Measurements from ENCODE around the gene WNT4.

Gene WNT4

GRCh38 chr1:22127248-22127647 lies 15.6 kb downstream of the WNT4 start:
- H3K9me3 Mint-ChIP-seq: no peaks in the 10 kb centered on the region
- H3K4me3 Mint-ChIP-seq: no peak overlapping the region
- no peak overlapping the region for H3K27ac Mint-ChIP-seq
- no peaks in the 10 kb centered on the region for H3K4me1 Mint-ChIP-seq
- H3K36me3 Mint-ChIP-seq: no peaks in the 10 kb centered on the region
- no peaks in the 10 kb centered on the region for H3K27me3 Mint-ChIP-seq

DNA sequence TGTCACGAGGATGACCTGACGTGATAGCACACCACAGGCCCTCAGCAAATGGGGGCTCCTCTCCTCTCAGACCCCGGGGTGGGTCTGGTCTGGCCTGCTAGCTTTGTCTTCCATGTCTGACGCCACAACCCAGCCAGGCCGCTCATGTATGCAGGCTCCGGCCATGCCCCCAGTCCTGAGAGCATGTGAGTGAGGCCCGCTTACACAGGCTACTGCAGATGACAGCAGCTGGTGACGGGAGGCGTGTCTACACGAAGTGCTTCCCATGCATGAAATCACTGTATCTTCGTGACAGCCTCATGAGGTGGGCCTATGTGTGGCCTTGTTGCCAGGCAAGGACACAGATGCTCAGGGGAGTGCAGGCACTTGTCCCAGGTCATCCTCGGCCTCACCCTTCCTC lies 16.4 kb downstream of the WNT4 start:
- Mint-ChIP-seq H3K27me3 (no peaks in the 10 kb centered on the region), H3K36me3 (no peaks in the 10 kb centered on the region), H3K4me3 (no peak overlapping the region), H3K27ac (no peak overlapping the region), H3K9me3 (no peaks in the 10 kb centered on the region), H3K4me1 (no peaks in the 10 kb centered on the region)

DNA sequence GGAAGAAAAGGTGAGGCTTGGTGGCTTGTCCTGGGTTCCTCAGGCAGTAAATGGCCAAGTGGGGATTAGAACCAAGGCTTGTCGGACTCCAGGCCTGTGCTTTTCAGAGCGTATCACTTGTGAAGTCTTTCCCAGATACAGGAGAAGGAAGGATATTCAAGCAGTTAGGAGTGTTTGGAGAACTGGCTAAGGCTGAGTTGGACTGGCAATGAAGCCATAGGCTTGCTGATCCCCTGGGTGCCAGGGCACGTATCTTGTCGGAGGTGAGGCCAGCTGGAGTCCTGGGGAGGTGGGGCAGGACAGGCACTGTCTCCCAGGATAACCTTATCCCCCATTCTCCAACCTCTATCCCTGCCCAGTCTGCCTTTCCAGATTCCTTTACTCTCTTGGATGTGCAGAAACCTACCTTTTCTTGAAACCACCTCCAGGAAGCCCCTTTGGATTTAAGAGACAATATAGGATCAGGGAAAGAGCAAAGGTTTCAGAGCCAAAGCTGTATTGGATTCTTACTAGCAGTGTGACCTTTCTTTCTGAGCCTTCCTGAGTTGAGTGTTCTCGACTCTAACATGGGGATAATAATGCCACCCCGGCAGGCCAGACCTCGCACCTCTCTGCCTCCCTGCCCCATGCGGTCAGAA lies 18.2 kb downstream of the WNT4 start:
- no peak overlapping the region for H3K4me3 Mint-ChIP-seq
- H3K27me3 Mint-ChIP-seq: no peaks in the 10 kb centered on the region
- H3K36me3 Mint-ChIP-seq: no peaks in the 10 kb centered on the region
- H3K4me1 Mint-ChIP-seq: no peaks in the 10 kb centered on the region
- H3K9me3 Mint-ChIP-seq: no peaks in the 10 kb centered on the region
- H3K27ac Mint-ChIP-seq: no peak overlapping the region

- H3K27ac Mint-ChIP-seq: no peak overlapping the region
- no peaks in the 10 kb centered on the region for H3K27me3 Mint-ChIP-seq
- H3K36me3 Mint-ChIP-seq: no peaks in the 10 kb centered on the region
- H3K4me3 Mint-ChIP-seq: no peak overlapping the region
- no peaks in the 10 kb centered on the region for H3K9me3 Mint-ChIP-seq
- peaks cover 2% of the 10 kb centered on the region for H3K4me1 Mint-ChIP-seq
Measured at GRCh38 chr1:22123901-22124404, 18.9 kb downstream of the WNT4 start.

DNA sequence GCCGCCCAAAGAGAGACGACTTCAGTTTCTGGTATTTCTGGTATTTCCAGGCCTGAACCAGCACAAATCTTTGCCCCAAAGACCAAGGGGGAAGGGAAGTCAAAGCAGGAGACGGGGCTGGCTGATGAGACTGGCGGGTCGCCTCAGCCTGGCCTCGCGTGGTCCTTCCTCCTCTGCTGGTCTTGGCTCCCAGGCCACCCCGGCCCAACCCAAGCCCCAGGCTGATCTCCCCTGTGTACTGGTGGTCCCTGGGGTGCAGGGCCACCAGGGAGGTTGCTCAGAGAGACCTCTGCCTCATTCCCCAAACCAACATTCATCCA lies 19.9 kb downstream of the WNT4 start:
- Mint-ChIP-seq H3K36me3 (no peaks in the 10 kb centered on the region), H3K27me3 (no peaks in the 10 kb centered on the region), H3K9me3 (no peaks in the 10 kb centered on the region), H3K4me3 (no peak overlapping the region), H3K4me1 (peaks cover 5% of the 10 kb centered on the region), H3K27ac (no peak overlapping the region)

DNA sequence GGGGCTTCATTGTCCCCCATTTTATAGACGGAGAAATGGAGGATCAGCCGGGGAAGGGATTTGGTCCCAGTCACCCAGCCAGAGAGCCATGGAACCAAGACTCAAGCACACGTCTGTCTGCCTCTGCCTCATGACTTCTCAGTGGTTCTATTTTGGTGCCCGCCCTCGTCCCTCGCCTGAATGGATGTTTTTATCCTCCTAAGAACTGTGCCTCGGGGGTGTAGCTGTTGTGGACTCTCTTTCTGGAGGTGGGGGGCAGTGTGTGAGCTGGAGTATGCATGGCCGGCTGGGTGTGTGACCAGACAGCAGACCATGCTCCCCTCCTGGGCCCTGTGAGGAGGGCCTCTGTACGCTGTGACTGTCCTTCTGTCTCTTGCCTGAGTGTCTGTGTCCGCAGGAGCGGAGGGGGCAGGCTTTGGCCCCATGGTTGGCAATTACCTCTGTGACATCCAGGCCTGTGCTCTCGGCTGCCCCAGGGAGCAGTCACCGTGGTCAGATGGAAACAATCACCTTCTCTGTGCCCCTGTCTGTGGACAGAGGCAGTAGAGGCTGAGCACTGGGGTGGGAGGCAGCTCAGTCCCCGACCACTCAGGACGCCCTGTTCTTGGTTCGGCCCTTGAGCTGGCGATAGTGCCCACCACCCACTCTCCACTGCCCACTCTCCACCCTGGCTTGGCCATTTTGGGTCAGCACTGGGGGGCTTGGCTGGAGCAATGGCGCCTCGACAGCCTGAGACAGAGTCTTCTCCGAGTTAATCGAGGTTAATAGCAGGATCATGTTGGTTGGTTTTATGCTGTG lies 20.4 kb downstream of the WNT4 start:
- no peaks in the 10 kb centered on the region for H3K9me3 Mint-ChIP-seq
- no peak overlapping the region for H3K4me3 Mint-ChIP-seq
- H3K4me1 Mint-ChIP-seq: peaks cover 5% of the 10 kb centered on the region
- H3K27me3 Mint-ChIP-seq: no peaks in the 10 kb centered on the region
- H3K36me3 Mint-ChIP-seq: no peaks in the 10 kb centered on the region
- no peak overlapping the region for H3K27ac Mint-ChIP-seq

DNA sequence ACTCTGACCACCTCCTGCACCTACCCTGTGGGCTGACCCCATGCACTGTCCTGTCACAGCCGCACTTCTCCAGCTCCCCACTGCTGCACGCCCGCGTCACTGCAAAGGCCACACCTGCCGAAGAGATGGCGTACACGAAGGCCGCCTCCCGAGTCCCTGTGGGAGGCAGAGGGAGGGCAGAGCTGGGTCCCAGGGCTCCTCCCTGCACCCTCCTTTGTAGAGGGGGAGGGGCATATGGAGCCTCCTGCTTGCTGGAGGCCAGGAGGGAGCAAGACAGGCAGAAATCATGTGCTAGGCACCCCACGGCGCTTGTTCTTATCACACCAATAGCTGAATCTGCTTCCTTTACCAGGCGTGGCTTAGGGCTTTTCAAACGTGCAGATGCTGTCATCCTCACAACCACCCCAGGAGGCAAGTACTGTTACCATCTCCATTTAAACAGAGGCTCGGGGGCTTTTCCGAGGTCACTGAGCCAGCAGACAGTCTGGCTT lies 21.4 kb downstream of the WNT4 start:
- peaks cover 3% of the 10 kb centered on the region for H3K36me3 Mint-ChIP-seq
- peaks cover 6% of the 10 kb centered on the region for H3K4me1 Mint-ChIP-seq
- H3K27me3 Mint-ChIP-seq: no peaks in the 10 kb centered on the region
- no peak overlapping the region for H3K4me3 Mint-ChIP-seq
- H3K27ac Mint-ChIP-seq: no peak overlapping the region
- no peaks in the 10 kb centered on the region for H3K9me3 Mint-ChIP-seq

GRCh38 chr1:22120469-22120790 lies 22.5 kb downstream of the WNT4 start:
- Mint-ChIP-seq H3K36me3 (peaks cover 5% of the 10 kb centered on the region), H3K27ac (peak overlapping the region; percentile 18), H3K4me3 (no peak overlapping the region), H3K27me3 (no peaks in the 10 kb centered on the region), H3K9me3 (no peaks in the 10 kb centered on the region), H3K4me1 (peaks cover 14% of the 10 kb centered on the region)

- Mint-ChIP-seq H3K4me3 (no peak overlapping the region), H3K9me3 (no peaks in the 10 kb centered on the region), H3K27me3 (no peaks in the 10 kb centered on the region), H3K4me1 (peaks cover 20% of the 10 kb centered on the region), H3K36me3 (peaks cover 8% of the 10 kb centered on the region), H3K27ac (no peak overlapping the region)
Measured at GRCh38 chr1:22119626-22120468, 23.1 kb downstream of the WNT4 start.

- Mint-ChIP-seq H3K4me3 (no peak overlapping the region), H3K27ac (peak overlapping the region; percentile 11), H3K27me3 (no peaks in the 10 kb centered on the region), H3K4me1 (peaks cover 22% of the 10 kb centered on the region), H3K36me3 (peaks cover 9% of the 10 kb centered on the region), H3K9me3 (no peaks in the 10 kb centered on the region)
Measured at GRCh38 chr1:22118291-22118992, 24.5 kb downstream of the WNT4 start.

DNA sequence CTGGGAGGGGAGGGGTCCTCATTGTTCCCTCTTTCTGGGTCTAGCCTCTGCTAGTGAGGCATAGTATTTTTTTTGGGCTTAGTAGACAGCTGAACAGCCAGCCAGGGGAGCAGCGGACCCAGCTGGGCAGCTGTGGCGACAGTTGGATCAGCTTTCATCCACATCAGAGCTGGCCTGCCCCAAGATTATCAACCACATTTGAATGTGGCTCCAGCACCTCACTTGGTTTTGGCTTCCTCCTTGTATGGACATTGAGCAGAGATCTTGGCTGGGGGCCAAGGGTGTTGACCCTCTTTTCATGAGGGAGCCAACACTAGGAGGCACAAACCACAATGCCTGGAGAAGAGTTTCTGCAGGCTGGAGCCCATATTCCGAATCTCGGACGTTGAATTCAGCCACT lies 25.0 kb downstream of the WNT4 start:
- H3K4me1 Mint-ChIP-seq: peaks cover 28% of the 10 kb centered on the region
- H3K27me3 Mint-ChIP-seq: no peaks in the 10 kb centered on the region
- H3K27ac Mint-ChIP-seq: no peak overlapping the region
- no peak overlapping the region for H3K4me3 Mint-ChIP-seq
- H3K9me3 Mint-ChIP-seq: no peaks in the 10 kb centered on the region
- peaks cover 9% of the 10 kb centered on the region for H3K36me3 Mint-ChIP-seq

DNA sequence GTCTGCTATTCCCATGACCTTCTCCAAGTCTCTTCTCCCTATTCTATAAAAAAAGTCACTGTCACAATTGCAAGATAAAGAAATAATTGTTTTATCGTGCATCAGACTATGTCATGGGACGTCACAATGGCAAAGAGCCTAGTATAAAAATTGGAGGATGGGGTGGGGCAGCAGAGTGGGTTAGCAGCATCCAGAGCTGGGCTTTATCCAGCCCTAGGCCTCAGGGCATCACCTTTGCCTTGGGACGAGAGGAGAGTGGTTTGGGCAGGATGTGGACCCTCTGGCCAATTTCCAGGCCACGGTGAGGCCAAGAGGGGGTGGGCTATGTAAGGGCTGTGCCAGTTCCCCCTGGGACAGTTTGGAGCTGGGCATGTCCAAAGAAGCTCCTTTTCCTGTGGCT lies 25.7 kb downstream of the WNT4 start:
- peaks cover 34% of the 10 kb centered on the region for H3K4me1 Mint-ChIP-seq
- no peaks in the 10 kb centered on the region for H3K9me3 Mint-ChIP-seq
- H3K4me3 Mint-ChIP-seq: no peak overlapping the region
- H3K27me3 Mint-ChIP-seq: no peaks in the 10 kb centered on the region
- H3K36me3 Mint-ChIP-seq: peaks cover 9% of the 10 kb centered on the region
- H3K27ac Mint-ChIP-seq: peak overlapping the region; percentile 51

DNA sequence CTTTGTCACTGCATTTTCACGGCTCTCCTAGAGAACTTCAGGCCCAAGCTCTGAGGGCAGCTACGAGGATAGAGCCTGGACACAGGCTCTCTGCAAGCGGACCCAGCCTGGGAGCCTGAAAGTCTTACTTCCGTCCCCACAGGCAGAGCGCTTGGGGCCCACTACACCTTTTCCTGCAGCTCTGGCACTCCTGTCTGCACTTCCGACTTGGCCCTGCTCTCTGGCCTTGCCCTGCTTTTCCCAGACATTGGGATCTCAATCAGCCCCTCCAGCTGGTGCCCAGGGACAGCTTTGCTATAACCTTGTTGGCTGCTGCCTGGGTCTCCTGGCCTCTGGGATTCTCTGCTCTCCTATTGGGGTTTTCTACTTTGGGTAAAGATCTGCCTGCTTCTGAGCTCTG lies 27.6 kb downstream of the WNT4 start:
- peaks cover 41% of the 10 kb centered on the region for H3K4me1 Mint-ChIP-seq

GRCh38 chr1:22114083-22115012 lies 28.5 kb downstream of the WNT4 start:
- peaks cover 9% of the 10 kb centered on the region for H3K36me3 Mint-ChIP-seq
- peak overlapping the region; percentile 85 for H3K27ac Mint-ChIP-seq
- H3K4me3 Mint-ChIP-seq: no peak overlapping the region
- peaks cover 42% of the 10 kb centered on the region for H3K4me1 Mint-ChIP-seq
- H3K27me3 Mint-ChIP-seq: no peaks in the 10 kb centered on the region
- no peaks in the 10 kb centered on the region for H3K9me3 Mint-ChIP-seq

More for the DNA sequence above, 27.6 kb downstream of the WNT4 start:
- no peaks in the 10 kb centered on the region for H3K27me3 Mint-ChIP-seq
- H3K4me3 Mint-ChIP-seq: no peak overlapping the region
- peak overlapping the region; percentile 85 for H3K27ac Mint-ChIP-seq
- peaks cover 9% of the 10 kb centered on the region for H3K36me3 Mint-ChIP-seq
- no peaks in the 10 kb centered on the region for H3K9me3 Mint-ChIP-seq

All from activated naive CD4-positive, alpha-beta T cell treated with anti-CD3 and anti-CD28 coated beads, Interleukin-2, amount 50 U/mL, for 24 hours (primary cell).